AG04450 (cell line): ENCODE measurements around the gene ALDH1L1. TPM values are rescaled to one million over a fixed set of nuclear protein-coding genes. Genes with fewer than 3 reads are reported as not detected.

ENCODE experiments used
- CTCF ChIA-PET: fragments of 300-600, 350-600 bp; formaldehyde crosslinking; extraction: SDS; loops from one replicate; lab custom pipeline; 2022; ENCODE audit warnings: antibody characterized with exemption, inconsistent platforms; lab: Charles Lee
- POLR2A ChIA-PET: fragments of 350-600 bp; formaldehyde crosslinking; extraction: SDS; loops from one replicate; lab custom pipeline; 2021; ENCODE audit warnings: antibody characterized with exemption, inconsistent platforms; lab: Yijun Ruan, JAX
- DNase-seq: peaks from one replicate; pipeline ENCODE4 v3.0.0-alpha.2; 2011; ENCODE audit warnings: low read depth, low spot score
- H3K27ac ChIP-seq: one replicate; pipeline ENCODE4 v1.5.1; 2012; ENCODE audit warnings: low read depth, low read length, control low read depth
- H3K27me3 ChIP-seq: one replicate; pipeline ENCODE4 v1.6.0; 2012; ENCODE audit warnings: low read length; ENCODE audit not compliant: control insufficient read depth, insufficient read depth
- H3K4me3 ChIP-seq: 2 replicates; pipeline ENCODE4 v1.5.1; 2011; ENCODE audit warnings: mild to moderate bottlenecking, low read depth, low read length, control low read depth
- H3K9me3 ChIP-seq: 2 replicates; pipeline ENCODE4 v1.5.1; 2012; ENCODE audit warnings: low read length; ENCODE audit not compliant: control insufficient read depth, insufficient read depth
- CTCF ChIP-seq: IDR thresholded peaks from 2 replicates; pipeline ENCODE4 v1.5.1; 2011; ENCODE audit warnings: low read depth, low read length, control low read depth, inconsistent platforms
- polyA plus RNA-seq: library from polyadenylated mRNA; depleted of rRNA; stranded (reverse); fragments of >200 nt; gene quantifications from 2 replicates; pipeline ENCODE4 v1.2.3, GENCODE V29; 2011

ALDH1L1 gene
- polyA plus RNA-seq, 1 experiment = not detected

- Histone ChIP-seq H3K27ac (no peak overlapping the region), H3K27me3 (peaks cover 9% of the 10 kb centered on the region), H3K4me3 (no peak overlapping the region), H3K9me3 (peaks cover 4% of the 10 kb centered on the region; the same call in 1 of the 2 replicates)
- TF ChIP-seq CTCF = no peak
- ChIA-PET POLR2A (no interaction called here), CTCF (no interaction called here)
- no peak for DNase-seq
These were observed 25.8 kb downstream of the ALDH1L1 start for GRCh38 chr3:126154391-126155279.

GRCh38 chr3:126153695-126154360 is 26.6 kb downstream of the ALDH1L1 start:
- POLR2A ChIA-PET = no interaction called here
- DNase-seq = no peak
- CTCF ChIA-PET = no interaction called here
- H3K27me3 ChIP-seq = peaks cover 10% of the 10 kb centered on the region
- H3K9me3 ChIP-seq = peaks cover 4% of the 10 kb centered on the region; the same call in 1 of the 2 replicates
- H3K4me3 ChIP-seq = no peak overlapping the region
- H3K27ac ChIP-seq = no peak overlapping the region
- no peak for TF ChIP-seq CTCF

- peaks cover 8% of the 10 kb centered on the region for H3K27me3 ChIP-seq
- DNase-seq = no peak
- ChIA-PET POLR2A (no interaction called here), CTCF (no interaction called here)
- no peak overlapping the region for H3K4me3 ChIP-seq
- TF ChIP-seq CTCF = no peak
- H3K27ac ChIP-seq = no peak overlapping the region
- peaks cover 4% of the 10 kb centered on the region; the same call in 1 of the 2 replicates for H3K9me3 ChIP-seq
These were observed 27.3 kb downstream of the ALDH1L1 start for GRCh38 chr3:126152901-126153694.

- no peak for TF ChIP-seq CTCF
- POLR2A ChIA-PET = no interaction called here
- peaks cover 8% of the 10 kb centered on the region for H3K27me3 ChIP-seq
These were observed 27.9 kb downstream of the ALDH1L1 start for GRCh38 chr3:126152458-126152857.

More at GRCh38 chr3:126152458-126152857, 27.9 kb downstream of the ALDH1L1 start:
- CTCF ChIA-PET = no interaction called here
- no peak overlapping the region for H3K27ac ChIP-seq
- no peak for DNase-seq
- H3K9me3 ChIP-seq = peaks cover 4% of the 10 kb centered on the region; the same call in 1 of the 2 replicates
- no peak overlapping the region for H3K4me3 ChIP-seq
